ENCODE results near the gene KLK7.

Gene KLK7

DNA sequence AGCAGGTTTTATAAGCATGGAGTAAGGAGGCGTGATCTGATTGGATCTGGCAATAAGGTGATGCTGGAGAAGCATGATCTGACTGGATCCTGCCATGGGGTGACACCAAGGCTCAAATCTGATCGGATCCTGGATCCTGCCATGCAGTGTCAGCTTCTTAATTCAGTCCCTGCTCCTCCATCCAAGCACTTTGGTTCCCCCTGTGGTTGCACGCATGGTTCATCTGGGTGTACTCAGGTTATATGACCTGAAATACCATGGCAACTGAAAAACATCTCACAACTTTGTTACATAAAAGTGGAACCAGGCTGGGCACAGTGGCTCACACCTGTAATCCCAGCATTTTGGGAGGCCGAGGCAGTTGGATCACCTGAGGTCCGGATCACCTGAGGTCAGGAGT, 54.9 kb downstream of the KLK7 start:
- TF ChIP-seq TEAD4 (IDR thresholded peaks at IDR 0.05) (no peak), ZBTB7A (IDR thresholded peaks at IDR 0.05; ENCODE audit: low read depth) (no peak), FOXM1 (IDR thresholded peaks at IDR 0.05; ENCODE audit: borderline replicate concordance, low read depth) (no peak), CEBPB (IDR thresholded peaks at IDR 0.05) (no peak), RAD21 (IDR thresholded peaks at IDR 0.05; ENCODE audit: low read depth) (no peak), USF1 (IDR thresholded peaks at IDR 0.05) (no peak), TAF1 (IDR thresholded peaks at IDR 0.05; ENCODE audit: low read depth) (no peak), CREB1 (IDR thresholded peaks at IDR 0.05; ENCODE audit: low read depth) (no peak), YY1 (IDR thresholded peaks at IDR 0.05; ENCODE audit: low read depth) (no peak), EP300 (IDR thresholded peaks at IDR 0.05; ENCODE audit: borderline replicate concordance) (no peak), TCF12 (IDR thresholded peaks at IDR 0.05; ENCODE audit: low read depth) (no peak), NFIC (IDR thresholded peaks at IDR 0.05) (no peak)
- TF ChIP-seq, protein P1, sequence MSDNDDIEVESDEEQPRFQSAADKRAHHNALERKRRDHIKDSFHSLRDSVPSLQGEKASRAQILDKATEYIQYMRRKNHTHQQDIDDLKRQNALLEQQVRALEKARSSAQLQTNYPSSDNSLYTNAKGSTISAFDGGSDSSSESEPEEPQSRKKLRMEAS (IDR thresholded peaks at IDR 0.05): no peak

Measured in Ishikawa (cell line).